GM19351 (cell line): ENCODE measurements around the gene AKAP3.

Experiments used
- ATAC-seq: cut with Tn5 transposase; IDR thresholded peaks from one replicate; pipeline ENCODE4 v1.9.1; 2021; ENCODE audit warnings: mild to moderate bottlenecking, moderate library complexity; ENCODE audit not compliant: unreplicated experiment

AKAP3 gene

GRCh38 chr12:4648501-4649357, at the start of gene AKAP3, which contains the start of gene NDUFA9:
Gene AKAP3 (minus strand): TSS chr12:4649051. CDS start chr12:4638196, 10,855 bp downstream.
Gene NDUFA9 (plus strand): TSS chr12:4649114. CDS start chr12:4649127, 13 bp downstream.
- ATAC-seq, result peak; percentile 80

DNA sequence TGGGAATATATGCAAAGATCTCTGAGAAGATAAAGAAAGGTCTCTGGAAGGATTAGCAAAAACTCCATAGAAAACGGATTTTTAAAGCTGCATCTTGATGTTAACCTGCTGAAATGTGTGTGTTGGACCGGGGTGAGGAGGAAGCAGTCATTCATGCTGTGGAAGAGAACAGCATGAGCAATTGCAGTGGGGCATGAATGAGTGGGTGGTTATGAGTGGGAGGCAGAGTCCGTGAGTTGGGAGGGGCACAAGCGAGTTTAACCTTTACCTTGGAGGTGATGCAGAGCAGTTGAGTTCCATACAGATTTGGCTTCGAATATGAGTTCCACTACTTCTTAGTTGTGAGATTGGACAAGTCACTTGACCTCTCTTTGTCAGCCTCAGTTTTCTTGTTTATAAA, 41.9 kb upstream of the AKAP3 start:
- ATAC-seq, result no peak

DNA sequence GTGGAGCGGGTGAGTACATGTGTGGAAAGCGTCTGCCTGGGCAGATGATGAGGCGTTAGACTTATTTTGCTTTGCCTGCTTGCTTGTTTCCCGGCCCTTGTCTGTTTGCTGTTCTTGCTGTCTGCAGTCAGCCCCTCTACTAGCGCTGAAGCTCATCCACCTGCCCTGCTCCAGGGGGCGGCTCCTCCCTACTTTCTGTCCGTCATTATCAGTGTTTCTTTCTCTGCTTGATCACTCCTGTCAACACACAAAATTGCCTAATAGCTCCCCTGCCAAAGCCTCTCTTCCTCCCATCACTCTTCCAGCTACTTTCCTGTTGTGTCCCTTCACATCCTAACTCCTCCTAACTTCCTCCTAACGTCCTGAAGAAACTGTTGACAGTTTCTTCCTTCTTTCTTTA, 36.5 kb upstream of the AKAP3 start:
- no peak for ATAC-seq

DNA sequence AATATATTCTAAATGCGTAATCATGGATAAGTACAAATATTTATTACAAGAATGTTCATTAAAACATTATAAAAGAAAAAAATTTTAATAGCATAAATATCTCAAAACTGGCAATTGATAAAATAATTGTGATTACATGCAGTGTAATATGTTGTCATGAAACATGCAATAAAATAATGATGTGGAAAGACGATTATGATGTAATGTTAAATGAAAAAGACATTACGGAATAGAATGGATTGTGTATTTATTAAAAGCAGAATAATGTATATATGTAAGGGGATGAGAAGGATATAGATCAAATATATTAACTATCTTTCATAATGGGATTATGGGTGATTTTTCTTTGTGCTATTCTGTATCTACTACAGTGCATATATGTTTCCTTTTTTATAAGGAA, 32.9 kb upstream of the AKAP3 start:
- ATAC-seq, result no peak

DNA sequence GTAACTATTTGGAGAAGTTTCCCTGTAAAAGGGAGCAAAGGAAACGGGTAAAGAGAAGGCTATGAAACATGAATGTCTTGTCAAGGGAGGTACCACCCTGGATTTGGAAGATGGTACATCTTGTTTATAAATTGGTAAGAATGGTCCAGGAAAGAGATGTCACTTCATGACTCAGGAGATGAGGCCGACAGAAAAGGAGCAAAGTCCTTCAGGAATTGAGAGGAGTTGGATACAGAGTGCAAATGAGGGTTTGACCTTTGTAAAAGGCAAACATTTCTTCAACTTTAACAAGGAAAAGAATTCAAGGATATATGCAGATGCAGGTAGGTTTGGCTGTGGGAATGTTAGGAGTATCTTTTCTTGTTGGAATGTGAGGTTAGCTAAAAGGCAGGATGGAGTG, 30.9 kb upstream of the AKAP3 start:
- no peak for ATAC-seq

- no peak for ATAC-seq
Observed at GRCh38 chr12:4665236-4665635, 16.4 kb upstream of the AKAP3 start.

- no peak for ATAC-seq
Observed at GRCh38 chr12:4663971-4664505, 15.2 kb upstream of the AKAP3 start.

GRCh38 chr12:4653691-4654090, 4.8 kb upstream of the AKAP3 start:
- ATAC-seq, result no peak

- ATAC-seq, result no peak
Observed at GRCh38 chr12:4653257-4653656, 4.4 kb upstream of the AKAP3 start.

DNA sequence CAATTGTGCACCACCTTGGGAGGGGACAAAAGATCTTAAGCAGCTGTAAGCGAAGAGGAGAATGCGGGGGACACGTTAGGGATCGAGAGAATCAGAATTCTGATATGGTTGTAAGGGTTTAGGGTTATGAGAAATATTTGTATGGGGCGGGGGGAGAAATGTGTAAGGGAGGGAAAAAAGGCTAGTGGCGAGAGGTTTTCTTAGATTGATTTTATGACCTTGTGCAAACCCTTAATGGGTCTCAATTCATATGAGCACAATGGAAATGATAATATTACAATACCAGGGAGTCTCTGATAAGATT, 459 bp upstream of the AKAP3 start:
- ATAC-seq, result no peak

- ATAC-seq, result no peak
Observed at GRCh38 chr12:4648104-4648500, 749 bp downstream of the AKAP3 start.

GRCh38 chr12:4645023-4645422, 3.8 kb downstream of the AKAP3 start:
- ATAC-seq, result no peak

- peak; percentile 57 for ATAC-seq
Observed at GRCh38 chr12:4643747-4644146, 5.1 kb downstream of the AKAP3 start.

- ATAC-seq, result no peak
Observed at GRCh38 chr12:4630262-4630661, 18.6 kb downstream of the AKAP3 start.

GRCh38 chr12:4628406-4628805, 20.4 kb downstream of the AKAP3 start:
- ATAC-seq, result no peak

- ATAC-seq, result no peak
Observed at GRCh38 chr12:4626543-4626942, 22.3 kb downstream of the AKAP3 start.

GRCh38 chr12:4621511-4621910, 27.3 kb downstream of the AKAP3 start:
- no peak for ATAC-seq

GRCh38 chr12:4615667-4616066, 33.2 kb downstream of the AKAP3 start:
- no peak for ATAC-seq

DNA sequence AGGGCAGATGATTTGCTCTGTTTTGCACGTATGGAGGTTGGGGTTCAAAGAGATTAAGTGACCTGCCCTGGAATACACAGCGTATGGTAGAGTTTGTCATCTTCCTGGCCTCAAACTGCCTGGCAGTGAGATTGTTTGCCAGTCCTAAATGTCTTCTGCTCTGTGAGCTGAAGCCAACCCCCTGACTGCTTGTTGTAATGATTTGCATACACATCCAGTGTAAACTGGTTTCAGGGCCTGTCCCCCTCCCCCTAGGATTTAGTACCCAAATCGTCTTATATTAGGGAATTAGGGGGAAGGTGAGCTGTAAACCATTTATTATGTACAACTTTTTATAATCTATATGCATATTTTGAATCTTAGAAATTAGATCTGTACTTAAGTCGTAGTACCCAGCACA, 38.4 kb downstream of the AKAP3 start:
- no peak for ATAC-seq

GRCh38 chr12:4609071-4609470, 39.8 kb downstream of the AKAP3 start:
- ATAC-seq, result no peak

DNA sequence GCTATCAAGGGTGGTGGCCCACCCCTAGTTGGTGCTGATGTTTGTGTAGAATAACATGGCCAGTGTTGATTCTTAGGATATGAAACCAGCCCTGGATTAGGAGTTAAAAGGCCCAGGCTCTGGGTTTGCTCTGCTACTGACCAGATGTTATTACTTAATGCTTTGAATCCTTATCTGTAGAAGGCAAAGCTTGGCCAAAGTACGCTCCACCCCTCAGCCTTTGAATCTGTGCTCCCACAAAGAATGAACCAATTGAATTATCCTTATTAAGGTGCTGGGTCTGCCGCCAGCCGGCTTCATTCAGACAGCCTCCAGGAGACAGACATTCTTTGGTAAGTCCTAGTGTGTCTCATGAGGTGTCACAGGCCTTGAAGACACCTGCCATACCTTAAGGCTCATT, 41.8 kb downstream of the AKAP3 start:
- no peak for ATAC-seq

DNA sequence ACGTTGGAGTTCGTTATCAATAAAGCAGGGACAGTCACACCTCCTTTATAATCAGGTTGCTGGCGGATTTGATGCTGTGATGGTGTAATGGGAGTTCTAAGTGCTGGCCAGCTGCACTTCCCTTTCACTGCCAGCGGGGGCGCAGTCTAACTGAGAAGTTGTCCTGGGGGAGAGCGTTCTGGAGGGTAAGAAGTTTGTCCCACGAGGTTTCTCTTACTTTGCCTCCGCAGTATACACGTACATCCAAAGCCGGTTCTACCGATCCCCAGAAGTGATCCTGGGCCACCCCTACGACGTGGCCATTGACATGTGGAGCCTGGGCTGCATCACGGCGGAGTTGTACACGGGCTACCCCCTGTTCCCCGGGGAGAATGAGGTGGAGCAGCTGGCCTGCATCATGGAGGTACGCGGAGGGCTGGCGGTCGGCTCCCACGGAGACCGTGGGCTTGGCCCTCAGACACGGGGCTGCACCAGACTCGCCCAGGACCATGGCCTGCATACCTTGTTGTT, 44.1 kb downstream of the AKAP3 start:
- ATAC-seq, result peak; percentile 96

- ATAC-seq, result no peak
Observed at GRCh38 chr12:4603946-4604345, 44.9 kb downstream of the AKAP3 start.
